Astrocyte of the hippocampus (primary cell): ENCODE data around the gene CDH23.

Experiments used
- DNase-seq: peaks from one replicate; pipeline ENCODE4 v3.0.0; 2011; ENCODE audit warnings: low read depth, low spot score

CDH23 gene

GRCh38 chr10:71755179-71755879 lies 358.6 kb downstream of the CDH23 start:
- no peak for DNase-seq

- no peak for DNase-seq
These were observed 359.8 kb downstream of the CDH23 start for GRCh38 chr10:71756311-71757191.

- DNase-seq = peak; percentile 67
These were observed 360.7 kb downstream of the CDH23 start for GRCh38 chr10:71757399-71757922.

- DNase-seq = no peak
These were observed 364.4 kb downstream of the CDH23 start for GRCh38 chr10:71761105-71761511.

GRCh38 chr10:71761541-71762113 lies 364.9 kb downstream of the CDH23 start:
- no peak for DNase-seq

GRCh38 chr10:71762324-71762723 lies 365.6 kb downstream of the CDH23 start:
- no peak for DNase-seq

GRCh38 chr10:71763352-71764127 lies 366.8 kb downstream of the CDH23 start:
- DNase-seq = no peak

DNA sequence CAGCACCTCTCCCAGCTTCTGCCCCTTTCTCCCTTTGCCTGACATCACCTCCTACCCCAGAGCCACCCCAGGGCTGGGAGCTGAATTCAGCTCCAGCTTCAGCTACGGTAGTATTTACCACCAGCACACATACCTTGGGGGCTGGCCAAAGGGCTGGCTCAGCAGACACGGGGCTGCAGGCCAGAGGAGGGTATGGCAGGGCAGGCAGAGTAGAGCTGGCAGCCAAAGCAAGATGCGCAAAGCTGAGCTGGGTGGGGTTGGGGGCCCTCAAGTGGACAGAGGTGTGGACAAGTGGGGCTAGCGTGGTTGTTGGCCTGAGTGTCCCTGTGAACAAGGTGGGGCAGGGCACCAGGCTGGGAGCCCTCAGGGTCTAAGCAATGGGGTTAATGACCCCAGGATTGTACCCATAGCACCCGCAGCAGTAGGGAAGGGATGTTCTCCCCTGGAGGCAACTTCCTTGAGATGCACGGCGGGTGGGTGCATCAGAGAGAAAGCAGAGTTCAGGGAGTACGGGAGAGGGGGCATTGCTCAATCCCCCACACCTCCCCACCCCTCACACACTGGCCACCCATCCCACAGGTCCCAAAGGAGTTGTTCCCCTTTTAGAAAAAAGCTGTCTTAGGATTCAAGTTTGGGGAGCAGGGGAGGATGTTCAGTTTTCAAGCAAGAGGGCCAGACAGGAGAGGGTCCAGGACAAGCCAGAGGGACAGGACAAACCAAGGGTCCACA lies 368.6 kb downstream of the CDH23 start:
- peak; percentile 87 for DNase-seq

DNA sequence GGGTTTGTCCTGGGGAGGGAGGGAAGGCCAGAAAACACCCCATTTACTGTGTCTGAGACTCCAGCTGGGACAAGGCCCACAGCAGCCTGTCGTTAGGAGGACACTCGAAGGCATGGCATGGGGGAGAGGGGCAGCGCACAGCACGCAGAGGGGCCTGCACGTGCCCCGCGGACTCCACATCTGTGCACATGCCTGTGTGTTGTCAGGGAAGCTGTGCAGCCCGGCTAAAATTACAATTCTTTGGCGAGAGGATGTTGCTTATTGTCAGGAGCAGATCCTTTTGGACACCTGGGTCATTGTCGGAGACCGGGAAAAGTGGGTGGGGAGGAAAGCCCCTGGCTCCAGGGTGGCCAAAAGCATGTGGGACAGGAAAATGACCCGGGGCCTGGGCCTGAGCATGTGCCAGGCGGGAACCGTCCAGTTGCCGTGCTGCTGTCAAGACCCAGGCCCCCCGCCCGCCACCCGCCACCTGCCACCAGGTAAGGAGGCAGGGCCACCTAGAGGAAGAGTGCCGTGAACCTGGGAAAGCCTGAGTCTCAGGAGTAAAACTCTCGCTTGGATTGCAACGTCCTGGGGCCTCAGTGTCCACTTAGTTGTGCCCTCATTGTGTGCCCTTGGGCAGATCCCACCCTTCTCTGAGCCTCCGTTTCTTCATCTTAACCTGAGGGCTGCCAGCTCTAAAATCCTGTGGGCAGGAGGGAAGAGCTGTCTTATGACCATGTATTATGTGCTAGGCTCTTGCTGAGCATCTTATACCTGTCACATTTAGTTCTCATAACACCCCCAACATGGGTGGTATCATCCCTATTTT lies 369.4 kb downstream of the CDH23 start:
- no peak for DNase-seq

- DNase-seq = peak; percentile 97
These were observed 370.1 kb downstream of the CDH23 start for GRCh38 chr10:71766717-71767419.

- DNase-seq = peak; percentile 34
These were observed 370.8 kb downstream of the CDH23 start for GRCh38 chr10:71767420-71768035.

GRCh38 chr10:71769279-71769823 lies 372.6 kb downstream of the CDH23 start:
- DNase-seq = no peak

DNA sequence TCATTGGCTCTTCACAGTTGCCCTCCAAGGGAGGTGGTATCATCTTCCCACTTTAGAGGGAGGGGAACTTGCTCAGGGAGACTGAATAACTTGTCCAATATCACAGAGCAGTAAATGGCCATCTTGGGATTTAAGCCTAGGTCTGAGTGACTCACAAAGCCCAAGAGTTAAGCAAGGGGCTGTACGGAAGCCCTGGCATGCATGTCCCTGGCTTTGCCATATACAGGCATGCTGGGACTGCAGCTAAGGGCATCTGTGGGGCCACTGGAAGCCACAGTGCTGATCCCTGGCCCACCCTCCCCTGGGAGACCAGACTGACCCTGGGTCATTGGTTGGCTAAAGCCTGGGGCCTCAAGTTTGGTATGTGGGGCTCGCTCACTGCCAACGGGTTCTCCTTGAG lies 373.5 kb downstream of the CDH23 start:
- DNase-seq = no peak

- no peak for DNase-seq
These were observed 374.1 kb downstream of the CDH23 start for GRCh38 chr10:71770789-71771188.

DNA sequence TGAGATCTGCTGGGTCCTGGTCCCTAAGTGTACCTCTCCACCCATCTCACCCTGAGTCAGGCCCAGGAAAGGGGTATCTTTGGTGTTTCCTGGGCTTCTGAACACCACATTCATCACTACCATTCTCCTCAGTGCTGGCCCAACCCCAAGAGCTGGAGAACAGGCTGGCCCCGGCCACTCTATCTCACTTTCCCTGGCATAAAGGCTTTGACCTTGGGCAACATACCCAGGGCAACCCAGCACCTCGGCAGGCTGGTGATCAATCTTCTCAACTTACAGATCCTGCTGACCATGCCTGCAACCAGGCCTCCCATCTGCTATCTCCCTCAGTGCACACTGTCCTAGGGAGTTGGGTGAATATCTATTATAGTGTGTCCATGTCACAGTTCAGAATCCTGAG lies 374.5 kb downstream of the CDH23 start:
- DNase-seq = no peak

DNA sequence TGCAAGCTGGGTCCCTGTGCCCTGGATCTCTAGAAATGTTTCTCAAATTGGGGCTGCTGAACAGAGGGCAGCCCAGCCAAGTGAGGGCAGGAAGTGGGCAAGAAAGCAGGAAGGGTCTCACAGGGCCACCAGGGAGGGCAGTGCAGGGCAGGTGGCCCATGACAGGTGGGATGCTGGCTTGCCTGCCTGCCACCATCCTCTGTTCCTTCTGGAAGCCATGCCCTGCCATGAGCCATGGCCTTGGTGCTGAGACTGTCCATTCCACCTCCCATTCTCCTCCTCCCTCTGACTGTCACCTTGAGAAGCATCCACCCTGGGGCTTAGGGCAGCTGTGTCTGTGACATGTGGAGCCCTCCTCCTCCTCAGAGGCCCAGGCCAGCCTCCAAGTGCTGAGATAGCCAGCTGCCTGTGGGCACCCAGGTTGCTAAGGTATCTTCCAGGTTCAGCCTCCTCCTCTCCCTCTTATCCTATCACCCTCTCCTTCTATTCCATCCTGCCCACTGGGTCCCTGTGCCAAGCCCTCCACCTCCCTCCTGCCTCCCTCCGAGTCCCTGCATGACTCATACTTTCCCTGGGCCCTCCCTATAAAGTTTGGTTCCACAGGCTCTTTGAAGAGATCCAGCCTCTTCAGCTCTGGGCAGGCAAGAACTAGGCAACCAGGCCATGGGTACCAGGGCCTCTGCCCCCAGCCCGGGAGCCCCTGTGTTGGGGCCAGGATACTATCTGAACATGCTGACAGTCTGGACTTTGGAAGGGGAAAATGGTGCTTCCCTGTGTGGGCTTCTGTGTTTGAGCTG lies 375.3 kb downstream of the CDH23 start:
- DNase-seq = peak; percentile 86

DNA sequence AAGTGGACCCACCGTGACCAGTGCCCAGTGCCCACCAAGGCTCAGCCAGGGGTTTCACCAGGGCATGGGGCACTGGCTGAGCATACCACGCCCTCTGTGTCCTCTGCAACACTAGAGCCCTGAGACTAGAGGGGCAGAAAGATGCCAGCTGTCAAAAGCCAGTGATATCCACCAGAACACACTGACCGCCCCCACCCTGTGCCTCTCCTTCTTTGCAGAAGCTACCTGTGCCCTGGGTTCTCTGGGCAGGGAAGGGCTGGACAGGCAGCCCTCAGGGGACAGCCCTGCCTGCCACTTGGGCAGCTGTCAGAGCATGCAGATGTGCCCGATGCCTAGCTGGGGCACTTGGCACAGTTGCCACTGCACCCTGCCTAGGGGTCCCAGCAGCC lies 376.1 kb downstream of the CDH23 start:
- DNase-seq = no peak
